ENCODE results near the gene GZMA. TPM values are rescaled to one million over a fixed set of nuclear protein-coding genes. Genes with fewer than 3 reads are reported as not detected.

GZMA gene
- not detected in 2 replicates for total RNA-seq

GRCh38 chr5:55102348-55102747 lies at the start of gene GZMA:
Gene GZMA, plus strand, starts transcription at chr5:55102646. Its CDS starts 37 bp downstream, at chr5:55102683.

Other genes starting within 250 kb of the GZMA start
- gene ESM1, start 117.1 kb upstream of the GZMA start, total RNA-seq, result 0.39 and 2.2 TPM in 2 replicates
- gene GZMK, start 78.4 kb upstream of the GZMA start, total RNA-seq, result not detected in 2 replicates
- 201 and 265 TPM in 2 replicates for gene GPX8, start 57.5 kb downstream of the GZMA start, total RNA-seq
- not detected in 2 replicates for gene CDC20B, start 70.5 kb downstream of the GZMA start, total RNA-seq
- gene MCIDAS, start 124.7 kb downstream of the GZMA start, total RNA-seq, result 0.22 and 0.39 TPM in 2 replicates
- gene CCNO, start 131.0 kb downstream of the GZMA start, total RNA-seq, result 1.8 and 2.0 TPM in 2 replicates
- 52.5 and 52.6 TPM in 2 replicates for gene DHX29, start 205.0 kb downstream of the GZMA start, total RNA-seq
- 99.3 and 109 TPM in 2 replicates for gene MTREX, start 205.3 kb downstream of the GZMA start, total RNA-seq

Measured in articular chondrocyte of knee joint (primary cell).